Measurements from ENCODE around the gene KHDC4.
"Not testable (repeated sequence)": the region's sequence is repeated elsewhere in the genome, so short reads cannot be mapped to it uniquely, and the experiment has no call there.

KHDC4 gene

GRCh38 chr1:155940482-155940992 is 6.3 kb upstream of the KHDC4 start:
- no peak for DNase-seq

- DNase-seq, result no peak
Observed at GRCh38 chr1:155938220-155938627, 4.0 kb upstream of the KHDC4 start.

GRCh38 chr1:155934936-155935590 is 850 bp upstream of the KHDC4 start:
- no peak for DNase-seq

- DNase-seq, result no peak
Observed at GRCh38 chr1:155933591-155934096, 569 bp downstream of the KHDC4 start.

GRCh38 chr1:155932487-155932886 is 1.7 kb downstream of the KHDC4 start:
- no peak for DNase-seq

- no peak for DNase-seq
Observed at GRCh38 chr1:155932081-155932480, 2.1 kb downstream of the KHDC4 start.

GRCh38 chr1:155931332-155932038 is 2.7 kb downstream of the KHDC4 start:
- DNase-seq, result no peak

- not testable (repeated sequence) for DNase-seq
Observed at GRCh38 chr1:155930725-155931124, 3.5 kb downstream of the KHDC4 start.

GRCh38 chr1:155929057-155929456 is 5.2 kb downstream of the KHDC4 start:
- DNase-seq, result no peak

GRCh38 chr1:155925506-155925905 is 8.7 kb downstream of the KHDC4 start:
- no peak for DNase-seq

GRCh38 chr1:155920717-155921116 is 13.5 kb downstream of the KHDC4 start:
- no peak for DNase-seq

- no peak for DNase-seq
Observed at GRCh38 chr1:155919801-155920200, 14.4 kb downstream of the KHDC4 start.

- no peak for DNase-seq
Observed at GRCh38 chr1:155918660-155919059, 15.6 kb downstream of the KHDC4 start.

GRCh38 chr1:155913969-155914757 is 20.1 kb downstream of the KHDC4 start:
- no peak for DNase-seq

GRCh38 chr1:155912056-155912536 is 22.1 kb downstream of the KHDC4 start:
- no peak for DNase-seq

- peak; percentile 44 to 77 (median 62) for DNase-seq
Observed at GRCh38 chr1:155911156-155912055, 22.8 kb downstream of the KHDC4 start, which contains the start of gene RIT1. Gene RIT1 (minus strand): TSS chr1:155911349. CDS start chr1:155910761, 588 bp downstream.

GRCh38 chr1:155910621-155911121 is 23.5 kb downstream of the KHDC4 start:
- DNase-seq, result no peak

GRCh38 chr1:155909894-155910293 is 24.3 kb downstream of the KHDC4 start:
- no peak for DNase-seq

GRCh38 chr1:155904261-155904660 is 30.0 kb downstream of the KHDC4 start:
- no peak for DNase-seq

GRCh38 chr1:155900161-155900560 is 34.1 kb downstream of the KHDC4 start:
- no peak for DNase-seq

GRCh38 chr1:155899683-155900082 is 34.5 kb downstream of the KHDC4 start:
- DNase-seq, result no peak

- no peak for DNase-seq
Observed at GRCh38 chr1:155898888-155899287, 35.3 kb downstream of the KHDC4 start.

All from activated naive CD4-positive, alpha-beta T cell (primary cell).